SK-N-SH (cell line): Measurements from ENCODE around the gene ZFHX3. TPM values are rescaled to one million over a fixed set of nuclear protein-coding genes. Genes with fewer than 3 reads are reported as not detected.

Source experiments
- CTCF ChIA-PET: fragments of 300-600, 350-600 bp; formaldehyde crosslinking; extraction: SDS; loops from one replicate; lab custom pipeline; 2021; lab: Yijun Ruan, JAX
- POLR2A ChIA-PET: fragments of 350-600 bp; sonication (Branson Sonifier 250); formaldehyde crosslinking; extraction: SDS; loops from one replicate; lab custom pipeline; 2020; ENCODE audit warnings: antibody characterized with exemption, inconsistent platforms; lab: Yijun Ruan, JAX
- DNase-seq: peaks from one replicate; pipeline ENCODE4 v3.0.0; 2012
- H2AFZ ChIP-seq: fragments of 200-600 bp; sonication (generic); 2 replicates; pipeline ENCODE4 v1.8.1; 2016; ENCODE audit warnings: antibody characterized with exemption, mild to moderate bottlenecking, low read depth
- H3F3A ChIP-seq: fragments of 200-600 bp; sonication (generic); replicated peaks from 2 replicates; pipeline ENCODE3; 2016; ENCODE audit warnings: antibody characterized with exemption, mild to moderate bottlenecking; ENCODE audit not compliant: insufficient read depth
- H3K27ac ChIP-seq, 2 experiments: fragments of 200-500 bp in 1 of 2; fragments of 200-600 bp in 1 of 2; sonication (Bioruptor generic) in 1 of 2; sonication (generic), shearing (Covaris generic) in 1 of 2; 2 replicates each; pipeline versions ENCODE4 v1.5.1 to v1.6.1; 2014 to 2016; ENCODE audit warnings: low read depth in 2 of 2, inconsistent platforms in 1 of 2, low read length in 1 of 2, mild to moderate bottlenecking in 1 of 2, mixed read lengths in 1 of 2
- H3K27me3 ChIP-seq: fragments of 200-600 bp; sonication (generic), shearing (Covaris generic); 2 replicates; pipeline ENCODE4 v1.6.1; 2016; ENCODE audit warnings: mixed run types; ENCODE audit not compliant: insufficient read depth
- H3K36me3 ChIP-seq, 2 experiments: fragments of 200-500 bp in 1 of 2; fragments of 200-600 bp in 1 of 2; sonication (Bioruptor generic) in 1 of 2; sonication (generic) in 1 of 2; replicated peaks in 1 of 2; 2 replicates each; pipeline versions ENCODE3 to v1.5.1; 2014 to 2016; ENCODE audit warnings: low read length in 1 of 2, mild to moderate bottlenecking in 1 of 2; ENCODE audit not compliant: insufficient read depth in 2 of 2, control insufficient read depth in 1 of 2
- H3K4me1 ChIP-seq, 2 experiments: fragments of 200-500 bp in 1 of 2; fragments of 200-600 bp in 1 of 2; sonication (Bioruptor generic) in 1 of 2; sonication (generic), shearing (Covaris generic) in 1 of 2; 2 replicates each; pipeline versions ENCODE4 v1.5.1 to v1.6.1; 2014 to 2016; ENCODE audit warnings: low read depth in 1 of 2, low read length in 1 of 2, mixed run types in 1 of 2; ENCODE audit not compliant: insufficient read depth in 2 of 2, control insufficient read depth in 1 of 2
- H3K4me2 ChIP-seq: fragments of 200-600 bp; sonication (generic), shearing (Covaris generic); 2 replicates; pipeline ENCODE4 v1.6.1; 2017; ENCODE audit warnings: mixed run types
- H3K4me3 ChIP-seq, 2 experiments: fragments of 200-500 bp in 1 of 2; fragments of 200-600 bp in 1 of 2; sonication (Bioruptor generic) in 1 of 2; sonication (generic), shearing (Covaris generic) in 1 of 2; 2 replicates each; pipeline versions ENCODE4 v1.5.1 to v1.8.1; 2014 to 2016; ENCODE audit warnings: low read depth in 2 of 2, inconsistent platforms in 1 of 2, low read length in 1 of 2, mild to moderate bottlenecking in 1 of 2, mixed read lengths in 1 of 2, moderate library complexity in 1 of 2
- H3K79me2 ChIP-seq: fragments of 200-600 bp; sonication (generic); 2 replicates; pipeline ENCODE4 v1.8.1; 2017; ENCODE audit warnings: mild to moderate bottlenecking; ENCODE audit not compliant: insufficient read depth
- H3K9ac ChIP-seq: fragments of 200-600 bp; sonication (generic); 2 replicates; pipeline ENCODE4 v1.6.1; 2017; ENCODE audit warnings: mixed run types
- H3K9me2 ChIP-seq: fragments of 200-600 bp; sonication (generic); 2 replicates; pipeline ENCODE4 v1.6.1; 2017; ENCODE audit warnings: mixed run types
- H3K9me3 ChIP-seq: fragments of 200-600 bp; sonication (generic); 2 replicates; pipeline ENCODE4 v1.6.1; 2017; ENCODE audit warnings: mixed run types, mild to moderate bottlenecking, moderate library complexity
- H4K20me1 ChIP-seq: fragments of 200-600 bp; sonication (generic); 2 replicates; pipeline ENCODE4 v1.6.1; 2017; ENCODE audit warnings: mild to moderate bottlenecking, mixed run types; ENCODE audit not compliant: insufficient read depth
- EP300 ChIP-seq, 2 experiments: IDR thresholded peaks; 2 replicates each; pipeline versions ENCODE4 v1.4.0 to v1.6.1; 2012; ENCODE audit warnings: borderline replicate concordance in 1 of 2, low read depth in 1 of 2, low read length in 1 of 2
- EZH2phosphoT487 ChIP-seq: fragments of 200-600 bp; sonication (generic); IDR thresholded peaks from 2 replicates; pipeline ENCODE4 v1.6.1; 2017; ENCODE audit warnings: low read depth, mixed run types, mild to moderate bottlenecking, antibody characterized with exemption, moderate library complexity, borderline replicate concordance
- FOXJ3 ChIP-seq: sonication (generic); formaldehyde crosslinking; IDR thresholded peaks from 2 replicates; pipeline ENCODE4 v1.5.1; 2020; ENCODE audit warnings: mild to moderate bottlenecking, missing genetic modification reagents
- GABPA ChIP-seq: IDR thresholded peaks from 2 replicates; pipeline ENCODE4 v1.4.0; 2012; ENCODE audit warnings: low read depth, mild to moderate bottlenecking
- GATA2 ChIP-seq: sonication (generic); formaldehyde crosslinking; IDR thresholded peaks from 2 replicates; pipeline ENCODE4 v1.5.0; 2020; ENCODE audit warnings: mild to moderate bottlenecking, missing genetic modification reagents
- MAX ChIP-seq: IDR thresholded peaks from 2 replicates; pipeline ENCODE4 v1.4.0; 2012; ENCODE audit warnings: low read depth
- MEF2A ChIP-seq: IDR thresholded peaks from 2 replicates; pipeline ENCODE4 v1.4.0; 2012; ENCODE audit warnings: low read depth, borderline replicate concordance
- MXI1 ChIP-seq: IDR thresholded peaks from 2 replicates; pipeline ENCODE4 v1.6.1; 2012; ENCODE audit warnings: mild to moderate bottlenecking, low read depth, low read length, improper control_type of control experiment
- NRF1 ChIP-seq: IDR thresholded peaks from 2 replicates; pipeline ENCODE4 v1.6.1; 2012; ENCODE audit warnings: low read depth, mild to moderate bottlenecking, low read length
- PBX3 ChIP-seq: IDR thresholded peaks from 2 replicates; pipeline ENCODE4; 2012
- POLR2AphosphoS5 ChIP-seq: IDR thresholded peaks from 2 replicates; pipeline ENCODE4 v1.6.1; 2012; ENCODE audit warnings: low read depth, low read length
- RAD21 ChIP-seq: IDR thresholded peaks from 2 replicates; pipeline ENCODE4 v1.6.1; 2012; ENCODE audit warnings: mild to moderate bottlenecking, low read length
- RCOR1 ChIP-seq: fragments of 150-350 bp; IDR thresholded peaks from 2 replicates; pipeline ENCODE4 v1.6.1; 2017; ENCODE audit warnings: antibody characterized with exemption, low read length
- RXRA ChIP-seq: IDR thresholded peaks from 2 replicates; pipeline ENCODE4 v1.4.0; 2012; ENCODE audit warnings: low read depth, mild to moderate bottlenecking, borderline replicate concordance
- SIN3A ChIP-seq: IDR thresholded peaks from 2 replicates; pipeline ENCODE4 v1.6.1; 2012; ENCODE audit warnings: low read depth, mild to moderate bottlenecking, low read length, moderate library complexity, borderline replicate concordance
- SMC3 ChIP-seq: IDR thresholded peaks from 2 replicates; pipeline ENCODE4 v1.6.1; 2012; ENCODE audit warnings: low read depth, low read length, improper control_type of control experiment
- TAF1 ChIP-seq: IDR thresholded peaks from 2 replicates; pipeline ENCODE4 v1.6.1; 2012; ENCODE audit warnings: low read depth, mild to moderate bottlenecking, low read length, moderate library complexity, borderline replicate concordance
- TCF12 ChIP-seq: IDR thresholded peaks from 2 replicates; pipeline ENCODE4 v1.4.0; 2012
- USF2 ChIP-seq: fragments of 150-350 bp; IDR thresholded peaks from 2 replicates; pipeline ENCODE4 v1.6.1; 2017; ENCODE audit warnings: antibody characterized with exemption, low read length, low read depth, borderline replicate concordance
- YY1 ChIP-seq: IDR thresholded peaks from 2 replicates; pipeline ENCODE4 v1.4.0; 2012; ENCODE audit warnings: low read depth, mild to moderate bottlenecking
- WGBS: methylation state at CpG from one replicate; pipeline ENCODE4 v1.1.6; 2017; ENCODE audit warnings: low lambda C conversion rate; 5-methylcytosine and 5-hydroxymethylcytosine counted together
- polyA plus RNA-seq, 3 experiments: library from polyadenylated mRNA; depleted of rRNA; stranded (reverse); fragments of >200 nt; gene quantifications; 2 replicates each; pipeline ENCODE4 v1.2.3, GENCODE V29; 2012

The ZFHX3 gene
- polyA plus RNA-seq, 1 of the 3 experiments (the other 2 are of a cell fraction) = 2.0 TPM

- Histone ChIP-seq H4K20me1 (peaks cover 16% of the 10 kb centered on the region), H3K4me1 (peaks cover 46 to 49% of the 10 kb centered on the region in 2 experiments; a peak in 3 of 4 replicates), H3K9ac (no peak overlapping the region), H3K9me3 (no peaks in the 10 kb centered on the region), H2AFZ (no peak overlapping the region), H3K4me3 (no peak overlapping the region), H3K9me2 (no peaks in the 10 kb centered on the region), H3K27me3 (no peaks in the 10 kb centered on the region), H3K4me2 (peak overlapping the region; percentile 83)
- WGBS = 88% methylated on average over 1 of the region's 1 CpG
- DNase-seq = no peak
- TF ChIP-seq SMC3 = no peak
- TF ChIP-seq NRF1 = no peak
- no peak for TF ChIP-seq GATA2 (CRISPR knock-in tag)
- no peak for TF ChIP-seq GABPA
- TF ChIP-seq MAX = no peak
- no peak for TF ChIP-seq RCOR1
- no peak for TF ChIP-seq FOXJ3 (CRISPR knock-in tag)
- no peak for TF ChIP-seq YY1
- no peak for TF ChIP-seq PBX3
- no peak for TF ChIP-seq SIN3A
- TF ChIP-seq RAD21 = no peak
- no peak for TF ChIP-seq MEF2A
- no peak for TF ChIP-seq EZH2phosphoT487
- no peak for TF ChIP-seq EP300 (IDR thresholded peaks at IDR 0.05; ENCODE audit: borderline replicate concordance in 1 of 2, low read depth in 1 of 2, low read length in 1 of 2)
- no peak for TF ChIP-seq POLR2AphosphoS5
- TF ChIP-seq USF2 = no peak
- TF ChIP-seq TAF1 = no peak
- no peak for TF ChIP-seq RXRA
- no peak for TF ChIP-seq MXI1
- no peak for TF ChIP-seq TCF12
- TF ChIP-seq, all 33 proteins: peak for 0
- peaks cover 29% of the 10 kb centered on the region for H3F3A ChIP-seq
- H3K27ac ChIP-seq = peak overlapping the region in 1 of 2 experiments; percentile 95; a peak in 2 of 4 replicates
- ChIA-PET CTCF (no interaction called here), POLR2A (no interaction called here)
- no peaks in the 10 kb centered on the region for H3K36me3 ChIP-seq
- peaks cover 89% of the 10 kb centered on the region for H3K79me2 ChIP-seq
Measured at GRCh38 chr16:72988569-72988968, 59.4 kb downstream of the ZFHX3 start.
